Fibroblast of peridontal ligament (primary cell): ENCODE measurements around the gene OR52E8.

Source experiments
- DNase-seq: peaks from one replicate; pipeline ENCODE4 v3.0.0-alpha.2; 2010; ENCODE audit errors: extremely low read depth

The OR52E8 gene

GRCh38 chr11:5857590-5857989 is at the start of gene OR52E8:
OR52E8 (minus strand) TSS chr11:5857690; CDS start chr11:5857690, 0 bp downstream.
- no peak for DNase-seq

GRCh38 chr11:5899534-5899933 is 42.0 kb upstream of the OR52E8 start:
- no peak for DNase-seq

GRCh38 chr11:5892908-5893307 is 35.4 kb upstream of the OR52E8 start, which contains the start of gene OR52E5:
OR52E5 (plus strand) TSS chr11:5893208; CDS start chr11:5900777, 7,569 bp downstream.
- no peak for DNase-seq

- peak; percentile 35 for DNase-seq
Observed at GRCh38 chr11:5891216-5891800, 33.8 kb upstream of the OR52E8 start.

- no peak for DNase-seq
Observed at GRCh38 chr11:5887661-5888060, 30.2 kb upstream of the OR52E8 start.

GRCh38 chr11:5887172-5887571 is 29.7 kb upstream of the OR52E8 start:
- DNase-seq: no peak

- no peak for DNase-seq
Observed at GRCh38 chr11:5881756-5882155, 24.3 kb upstream of the OR52E8 start.

- DNase-seq: no peak
Observed at GRCh38 chr11:5880329-5880728, 22.8 kb upstream of the OR52E8 start, which contains the start of gene OR52E4. OR52E4 (plus strand) TSS chr11:5880629; CDS start chr11:5884293, 3,664 bp downstream.

GRCh38 chr11:5878564-5878963 is 21.1 kb upstream of the OR52E8 start:
- no peak for DNase-seq

GRCh38 chr11:5865826-5866225 is 8.3 kb upstream of the OR52E8 start:
- DNase-seq: no peak

GRCh38 chr11:5851002-5851401 is 6.5 kb downstream of the OR52E8 start:
- no peak for DNase-seq

GRCh38 chr11:5847711-5848110 is 9.8 kb downstream of the OR52E8 start:
- no peak for DNase-seq

- DNase-seq: no peak
Observed at GRCh38 chr11:5846701-5847100, 10.8 kb downstream of the OR52E8 start.

GRCh38 chr11:5841797-5842196 is 15.7 kb downstream of the OR52E8 start, which contains the start of gene OR52E6:
OR52E6 (minus strand) TSS chr11:5841897; CDS start chr11:5841897, 0 bp downstream.
- DNase-seq: no peak

GRCh38 chr11:5837695-5838094 is 19.8 kb downstream of the OR52E8 start:
- no peak for DNase-seq

GRCh38 chr11:5833446-5833845 is 24.0 kb downstream of the OR52E8 start:
- no peak for DNase-seq

GRCh38 chr11:5831196-5831829 is 26.2 kb downstream of the OR52E8 start:
- no peak for DNase-seq

GRCh38 chr11:5818245-5818886 is 39.1 kb downstream of the OR52E8 start:
- peak; percentile 7 for DNase-seq

- no peak for DNase-seq
Observed at GRCh38 chr11:5815534-5815933, 42.0 kb downstream of the OR52E8 start.

- DNase-seq: no peak
Observed at GRCh38 chr11:5809905-5810795, 47.3 kb downstream of the OR52E8 start.

- peak; percentile 20 for DNase-seq
Observed at GRCh38 chr11:5809122-5809519, 48.4 kb downstream of the OR52E8 start.
